Esophagus mucosa (tissue), 1 donor: Measurements from ENCODE around the gene MAN2A1. TPM values are rescaled to one million over a fixed set of nuclear protein-coding genes. Genes with fewer than 3 reads are reported as not detected.
"Not testable (repeated sequence)": the region's sequence is repeated elsewhere in the genome, so short reads cannot be mapped to it uniquely, and the experiment has no call there.

ENCODE experiments used
- ATAC-seq: fragments of 200-7000 bp; cut with Tn5 transposase; one replicate; pipeline ENCODE4 v1.9.1; 2020
- total RNA-seq: library from RNA; stranded (reverse); gene quantifications from one replicate; pipeline ENCODE4 v1.2.4, GENCODE V29; 2023
- donor health status: DM: yes; HTN: yes; CAD: no.

MAN2A1 gene
- total RNA-seq, 1 donor from 2014 or later = 36.6 TPM

- no peak for ATAC-seq
These were observed 186.5 kb downstream of the MAN2A1 start for GRCh38 chr5:109876030-109876725.

- ATAC-seq = no peak
These were observed 187.4 kb downstream of the MAN2A1 start for GRCh38 chr5:109876941-109877669.

DNA sequence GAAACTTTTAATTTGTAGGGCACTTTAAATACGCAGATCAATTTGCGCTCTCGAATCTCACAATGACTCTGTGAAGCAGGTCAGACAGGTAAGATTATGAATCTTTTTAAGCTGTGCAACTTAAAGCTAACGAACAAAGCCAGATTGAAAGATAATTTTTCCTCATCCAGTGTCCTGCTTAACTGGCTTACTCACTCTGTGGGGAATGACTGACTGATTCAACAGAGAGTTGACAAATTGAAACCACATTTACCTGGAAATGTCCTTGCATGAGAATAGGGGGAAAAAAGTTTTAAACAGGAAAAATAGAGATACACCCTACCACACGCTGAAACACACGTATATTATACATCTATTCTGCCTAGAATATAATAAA, 187.9 kb downstream of the MAN2A1 start:
- peak; percentile 80 for ATAC-seq

DNA sequence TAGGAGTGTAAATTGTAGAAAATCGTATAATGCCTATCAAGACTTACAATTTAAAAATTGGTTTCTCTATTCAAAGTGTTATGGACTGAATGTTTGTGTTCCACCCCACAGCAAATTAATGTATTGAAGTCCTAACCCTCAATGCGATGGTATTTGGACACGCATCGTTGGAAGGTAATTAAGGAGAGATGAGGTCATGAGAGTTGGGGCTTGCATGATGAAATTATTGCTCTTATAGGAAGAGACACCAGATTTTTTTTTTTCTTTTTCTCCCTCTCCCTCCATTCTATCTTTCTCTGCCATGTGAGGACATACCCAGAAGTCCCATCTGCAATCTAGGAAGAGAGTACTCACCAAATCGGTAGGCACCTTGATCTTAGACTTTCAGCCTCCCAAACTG, 189.2 kb downstream of the MAN2A1 start:
- no peak for ATAC-seq

DNA sequence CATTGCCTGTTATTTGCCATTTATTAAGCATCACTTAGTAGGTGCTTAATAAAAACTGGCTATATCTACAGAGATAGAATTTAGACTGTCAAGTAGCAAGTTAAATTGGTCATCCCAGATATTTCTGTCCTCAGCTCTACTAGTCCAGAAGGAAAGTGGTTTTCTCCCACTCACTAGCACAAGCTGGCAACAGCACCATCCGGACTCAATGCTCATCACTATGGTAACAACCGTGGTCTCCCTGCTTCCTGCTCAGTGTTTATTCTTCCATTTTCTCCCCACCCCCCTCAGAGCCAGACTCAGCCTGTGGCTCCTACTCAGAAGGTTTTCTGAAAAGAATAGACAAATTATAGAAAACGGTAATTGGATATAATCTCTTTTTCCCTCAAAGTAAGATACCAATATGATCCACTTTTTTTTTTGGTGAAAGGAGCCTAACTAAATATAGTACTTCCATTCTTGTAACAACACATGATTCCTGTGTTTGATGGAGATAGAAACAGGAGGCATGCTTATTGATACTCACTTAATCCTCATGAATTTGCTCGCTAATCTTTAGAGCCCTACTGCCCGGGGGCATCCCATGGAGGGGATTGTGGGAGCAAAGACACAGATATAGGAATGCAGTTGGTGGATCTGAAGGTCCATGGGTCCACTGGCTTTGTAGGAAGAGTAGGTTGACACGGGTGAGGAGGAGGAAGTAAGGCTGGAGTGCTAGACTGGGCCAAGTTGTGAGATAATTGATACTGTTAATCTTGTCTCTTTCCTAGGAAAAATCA, 191.4 kb downstream of the MAN2A1 start:
- ATAC-seq = no peak

DNA sequence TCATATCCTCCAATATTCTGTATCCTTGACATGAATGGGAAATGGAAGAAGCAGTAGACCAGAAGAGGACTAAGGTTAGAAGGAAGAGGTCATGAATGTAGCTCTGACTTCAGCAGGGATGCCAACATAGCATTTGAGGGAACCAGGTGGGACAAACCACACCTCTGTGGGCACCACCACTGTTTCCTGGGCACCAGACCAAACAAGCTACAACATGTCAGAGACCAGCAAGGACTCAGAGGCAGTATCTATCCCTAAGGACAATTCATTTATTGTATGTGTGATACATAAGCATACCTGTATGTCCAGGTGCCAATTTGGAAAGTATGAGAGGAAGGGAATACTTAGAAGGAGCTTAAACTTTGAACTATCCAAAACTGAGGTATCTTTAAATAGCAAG, 192.8 kb downstream of the MAN2A1 start:
- no peak for ATAC-seq

DNA sequence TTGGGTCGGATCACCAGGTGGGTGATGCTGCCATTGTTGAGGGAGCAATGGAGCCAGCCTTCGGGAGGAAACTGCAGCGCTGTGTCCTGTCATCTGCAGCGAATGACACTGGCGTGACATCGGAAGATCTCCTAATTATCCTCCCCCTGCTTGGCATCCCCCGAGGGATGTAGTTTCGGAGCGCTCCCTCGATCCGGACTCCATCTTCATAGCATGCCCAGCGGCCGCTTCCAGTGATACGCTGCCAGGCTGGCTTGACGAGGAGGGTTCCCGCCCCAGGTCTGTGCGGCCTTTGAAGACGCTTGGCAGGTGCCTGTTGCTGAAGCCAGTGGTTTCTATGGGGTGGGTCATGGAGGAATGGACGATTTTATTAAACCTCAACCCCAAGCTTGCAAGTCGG, 194.9 kb downstream of the MAN2A1 start:
- no peak for ATAC-seq

GRCh38 chr5:109885205-109885604, 195.5 kb downstream of the MAN2A1 start:
- no peak for ATAC-seq

GRCh38 chr5:109888989-109889388, 199.3 kb downstream of the MAN2A1 start:
- ATAC-seq = no peak

GRCh38 chr5:109893271-109893670, 203.5 kb downstream of the MAN2A1 start:
- ATAC-seq = not testable (repeated sequence)

DNA sequence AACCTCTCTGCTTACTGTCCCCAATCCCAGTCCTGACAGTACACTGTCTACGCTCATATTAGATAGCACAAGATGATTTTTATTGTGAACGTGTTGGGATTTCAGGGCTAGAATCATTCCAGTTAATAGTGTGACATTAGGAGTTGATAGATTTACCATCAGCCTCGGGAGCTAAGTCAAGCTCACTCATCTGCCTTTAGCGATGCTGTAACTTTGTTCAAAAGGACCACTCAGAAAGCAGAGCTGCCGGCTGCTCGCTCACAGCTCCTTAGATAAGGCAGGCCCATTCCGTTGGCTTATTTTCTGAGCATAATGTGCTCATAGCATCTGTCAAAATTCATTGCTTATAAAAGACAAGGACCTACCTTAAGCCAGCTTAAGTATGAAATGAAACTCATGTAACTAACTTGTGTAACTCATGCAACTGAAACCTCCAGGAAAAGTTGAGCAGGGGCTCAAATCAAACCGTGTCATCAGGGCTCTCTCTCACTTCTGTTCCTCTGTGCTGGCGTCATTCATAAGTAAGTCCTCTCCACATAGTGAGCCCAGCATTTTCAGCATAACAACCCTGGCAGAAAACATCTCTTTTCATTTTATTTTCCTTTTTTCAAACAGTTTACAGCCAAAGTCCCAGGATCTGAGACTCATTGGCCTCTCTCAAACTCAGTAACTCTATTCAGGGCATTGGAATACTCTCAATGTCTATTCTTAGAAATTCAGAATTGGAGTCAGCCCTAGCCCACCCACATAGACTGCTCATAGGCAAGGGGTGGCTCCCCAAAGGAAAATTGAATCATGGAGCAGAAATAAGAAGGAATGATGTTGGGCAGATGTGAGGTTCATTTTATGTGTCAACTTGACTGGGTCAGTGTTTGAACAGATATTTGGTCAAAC, 208.8 kb downstream of the MAN2A1 start:
- no peak for ATAC-seq

DNA sequence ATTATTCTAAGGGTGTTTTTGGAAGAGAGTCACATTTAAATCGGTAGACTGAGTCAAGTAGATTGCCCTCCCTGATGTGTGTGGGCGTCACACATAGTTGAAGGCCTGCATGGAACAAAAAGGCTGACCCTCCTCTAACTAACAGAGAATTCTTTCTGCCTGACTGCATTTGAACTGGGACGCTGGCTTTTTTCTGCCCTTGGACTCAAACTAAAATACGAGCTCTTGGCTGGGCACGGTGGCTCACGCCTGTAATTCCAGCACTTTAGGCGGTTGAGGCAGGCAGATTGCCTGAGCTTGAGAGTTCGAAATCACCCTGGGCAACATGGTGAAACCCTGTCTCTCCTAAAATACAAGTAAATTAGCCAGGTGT, 209.4 kb downstream of the MAN2A1 start:
- no peak for ATAC-seq

DNA sequence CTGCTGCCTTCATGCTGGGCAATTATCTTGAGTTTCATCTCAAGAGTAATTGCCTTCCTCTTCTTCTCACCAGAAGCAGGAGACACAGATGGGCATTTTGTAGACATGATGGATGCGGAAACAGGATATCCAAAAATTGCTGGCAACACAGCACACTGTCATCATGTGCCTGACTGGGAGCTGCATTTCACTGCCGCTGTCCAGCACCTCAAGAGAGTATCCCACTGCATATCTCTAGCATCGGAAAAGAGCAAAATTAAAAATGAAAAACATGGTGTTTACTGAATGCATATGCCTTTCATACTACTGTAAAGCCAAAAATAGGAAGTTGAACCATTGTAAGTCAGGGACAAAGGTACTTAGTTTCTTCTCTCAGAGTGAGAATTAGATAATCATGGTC, 210.7 kb downstream of the MAN2A1 start:
- ATAC-seq = no peak

- ATAC-seq = no peak
These were observed 211.3 kb downstream of the MAN2A1 start for GRCh38 chr5:109900911-109901627.

DNA sequence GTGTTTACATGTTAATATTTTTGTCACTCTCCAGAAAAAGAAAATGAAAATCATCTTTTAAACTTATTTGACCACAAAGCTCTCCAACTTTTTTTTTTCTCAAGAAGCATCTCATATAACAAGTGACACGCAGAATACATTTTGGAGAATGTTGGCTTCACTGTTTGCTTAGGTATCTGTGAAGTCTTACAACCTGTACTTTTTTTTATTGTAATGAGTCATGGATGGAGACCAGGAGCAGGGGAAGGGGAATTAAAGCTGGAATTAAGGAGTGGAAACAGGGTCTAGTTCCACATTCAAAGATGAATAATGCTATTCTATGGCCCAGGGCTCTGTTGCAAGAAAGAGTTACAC, 211.9 kb downstream of the MAN2A1 start:
- no peak for ATAC-seq

- no peak for ATAC-seq
These were observed 213.3 kb downstream of the MAN2A1 start for GRCh38 chr5:109903061-109903460.

DNA sequence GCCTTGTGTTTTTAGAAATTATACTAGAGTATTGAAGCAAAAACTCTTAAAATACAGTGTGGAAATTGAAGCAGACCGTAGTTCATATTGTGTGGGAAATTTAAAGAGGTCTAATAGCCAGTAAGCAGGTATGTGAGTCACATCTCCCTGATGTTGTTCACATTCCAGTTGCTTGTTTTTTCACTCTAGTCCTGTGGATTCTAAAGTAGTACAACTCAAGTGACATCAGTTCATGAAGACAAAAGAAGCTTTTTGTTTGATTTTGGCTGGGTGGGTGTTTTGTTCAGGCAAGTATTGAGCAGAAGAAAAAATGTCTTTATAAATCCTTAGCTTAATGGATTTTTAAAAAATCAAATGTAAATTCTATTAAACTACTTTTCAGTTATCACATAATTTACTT, 216.2 kb downstream of the MAN2A1 start:
- ATAC-seq = no peak

- no peak for ATAC-seq
These were observed 217.5 kb downstream of the MAN2A1 start for GRCh38 chr5:109907189-109907588.

GRCh38 chr5:109907731-109908130, 218.0 kb downstream of the MAN2A1 start:
- no peak for ATAC-seq

DNA sequence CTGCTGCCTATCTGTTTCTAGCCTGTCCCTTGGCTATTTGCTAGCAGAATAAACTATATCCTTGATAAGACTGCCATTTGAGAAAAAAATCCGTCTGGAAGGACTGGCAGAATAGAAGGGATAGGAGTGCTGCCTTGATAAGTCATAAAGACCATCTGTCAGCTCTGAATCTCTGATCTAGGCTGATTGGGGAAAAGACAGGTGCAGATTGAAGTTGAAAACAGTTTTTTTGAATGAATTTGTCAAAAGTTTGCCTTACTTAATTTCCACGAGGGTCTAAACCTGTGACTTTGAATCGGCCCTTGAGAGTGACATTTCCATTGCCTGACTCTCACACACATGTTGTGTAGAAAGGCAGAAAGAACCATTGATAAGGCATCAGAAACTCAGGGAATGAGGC, 218.6 kb downstream of the MAN2A1 start:
- ATAC-seq = no peak

DNA sequence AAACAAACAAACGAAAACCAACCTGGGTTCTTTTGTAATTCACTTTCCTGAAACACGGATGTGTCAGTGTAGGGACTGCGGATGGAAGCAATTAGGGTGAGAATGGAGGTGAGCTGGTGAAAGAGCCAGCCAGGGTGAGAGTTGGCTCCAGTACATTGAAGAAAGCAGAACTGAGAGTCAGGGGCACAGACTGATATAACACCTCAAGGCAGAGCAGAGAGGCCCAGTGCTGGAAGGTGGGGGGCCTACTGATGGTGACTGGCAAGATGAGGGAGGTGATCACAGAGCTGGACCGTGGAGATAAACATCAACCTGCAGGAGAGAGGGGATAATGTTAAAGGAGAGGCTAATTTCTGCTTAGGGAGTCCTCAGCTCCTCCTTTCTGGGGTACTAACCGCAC, 221.1 kb downstream of the MAN2A1 start:
- no peak for ATAC-seq

DNA sequence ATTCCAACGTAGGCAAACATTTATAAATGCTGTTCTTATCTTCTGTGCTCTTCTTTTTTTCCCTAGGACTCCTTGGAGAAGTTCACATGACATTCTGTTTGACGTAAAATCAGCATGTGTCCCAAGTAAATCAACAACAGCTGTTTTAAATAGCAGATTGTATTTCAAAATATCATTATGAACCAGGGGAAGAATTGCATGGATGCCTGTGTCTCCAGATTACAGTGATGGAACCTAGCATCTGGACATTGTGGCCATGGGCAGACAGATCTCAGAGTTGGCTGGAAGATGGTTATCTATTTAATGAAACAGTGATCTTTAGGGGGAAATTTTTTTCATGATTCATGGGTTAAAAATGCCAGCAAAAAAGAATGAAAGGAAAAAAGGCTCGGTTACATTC, 222.0 kb downstream of the MAN2A1 start:
- no peak for ATAC-seq
